Measurements from ENCODE around the gene KCNK18.

DNA sequence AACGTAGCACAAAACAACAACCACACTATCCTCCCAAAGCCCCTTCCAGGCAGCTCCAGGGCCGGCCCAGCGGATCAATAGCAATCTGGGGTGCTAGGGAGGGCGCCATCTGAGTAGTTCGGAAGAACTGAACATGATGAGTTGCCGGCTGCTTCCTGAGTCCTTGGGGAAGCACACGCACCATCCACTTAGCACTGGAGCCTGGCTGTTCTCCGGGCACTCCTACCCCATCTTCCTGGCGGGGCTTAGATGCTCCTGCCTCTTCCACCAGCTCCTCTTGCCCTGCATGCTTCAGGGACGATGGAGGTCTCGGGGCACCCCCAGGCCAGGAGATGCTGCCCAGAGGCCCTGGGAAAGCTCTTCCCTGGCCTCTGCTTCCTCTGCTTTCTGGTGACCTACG lies at the start of gene KCNK18:
- TF ChIP-seq, protein P1, sequence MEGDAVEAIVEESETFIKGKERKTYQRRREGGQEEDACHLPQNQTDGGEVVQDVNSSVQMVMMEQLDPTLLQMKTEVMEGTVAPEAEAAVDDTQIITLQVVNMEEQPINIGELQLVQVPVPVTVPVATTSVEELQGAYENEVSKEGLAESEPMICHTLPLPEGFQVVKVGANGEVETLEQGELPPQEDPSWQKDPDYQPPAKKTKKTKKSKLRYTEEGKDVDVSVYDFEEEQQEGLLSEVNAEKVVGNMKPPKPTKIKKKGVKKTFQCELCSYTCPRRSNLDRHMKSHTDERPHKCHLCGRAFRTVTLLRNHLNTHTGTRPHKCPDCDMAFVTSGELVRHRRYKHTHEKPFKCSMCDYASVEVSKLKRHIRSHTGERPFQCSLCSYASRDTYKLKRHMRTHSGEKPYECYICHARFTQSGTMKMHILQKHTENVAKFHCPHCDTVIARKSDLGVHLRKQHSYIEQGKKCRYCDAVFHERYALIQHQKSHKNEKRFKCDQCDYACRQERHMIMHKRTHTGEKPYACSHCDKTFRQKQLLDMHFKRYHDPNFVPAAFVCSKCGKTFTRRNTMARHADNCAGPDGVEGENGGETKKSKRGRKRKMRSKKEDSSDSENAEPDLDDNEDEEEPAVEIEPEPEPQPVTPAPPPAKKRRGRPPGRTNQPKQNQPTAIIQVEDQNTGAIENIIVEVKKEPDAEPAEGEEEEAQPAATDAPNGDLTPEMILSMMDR (IDR thresholded peaks at IDR 0.05) = no peak
- no peak for TF ChIP-seq POLR2A (IDR thresholded peaks at IDR 0.05)
